ENCODE data around the gene KCNAB2. TPM values are rescaled to one million over a fixed set of nuclear protein-coding genes. Genes with fewer than 3 reads are reported as not detected.

KCNAB2 gene
- total RNA-seq, 1 donor from 2014 or later, result 7.2 TPM

DNA sequence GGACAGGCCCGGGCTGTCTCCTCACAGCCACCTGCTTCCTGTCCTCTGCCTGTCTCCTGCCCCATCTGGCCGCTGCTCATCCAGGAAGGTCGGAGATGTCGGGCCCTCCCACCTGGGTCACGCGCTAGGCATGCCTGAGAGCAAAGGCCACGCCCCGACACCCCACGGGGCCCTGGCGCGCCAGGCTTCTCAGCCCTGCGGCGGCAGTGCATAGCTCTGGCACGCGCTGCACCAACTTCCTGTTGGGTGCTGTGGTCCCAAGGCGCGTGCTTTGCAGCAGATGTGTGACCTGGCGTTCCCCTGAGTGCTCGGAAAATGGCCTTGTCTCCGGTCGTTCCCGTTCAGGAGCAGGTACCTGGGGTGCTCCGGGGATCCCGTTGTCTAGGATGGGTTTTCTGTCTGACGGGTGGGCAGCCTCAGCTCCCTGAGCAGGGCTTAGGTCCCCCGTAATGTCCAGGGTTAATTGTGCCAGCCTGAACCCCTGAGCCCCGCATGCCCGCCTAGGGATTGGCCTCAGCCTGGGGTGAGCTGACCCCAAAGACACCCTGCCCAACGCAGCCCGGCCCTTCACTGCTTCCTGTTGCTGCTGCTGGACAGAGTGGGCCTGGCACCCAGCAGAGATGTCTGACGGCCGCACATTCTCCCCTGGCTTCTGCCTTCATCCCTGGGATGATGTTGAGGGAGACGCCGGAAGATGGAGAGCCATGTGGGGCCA lies 19.4 kb upstream of the KCNAB2 start:
- H3K9me3 Mint-ChIP-seq, result no peaks in the 10 kb centered on the region
- no peak overlapping the region for H3K27ac Mint-ChIP-seq
- H3K36me3 Mint-ChIP-seq, result no peaks in the 10 kb centered on the region
- TF ChIP-seq, protein P1, sequence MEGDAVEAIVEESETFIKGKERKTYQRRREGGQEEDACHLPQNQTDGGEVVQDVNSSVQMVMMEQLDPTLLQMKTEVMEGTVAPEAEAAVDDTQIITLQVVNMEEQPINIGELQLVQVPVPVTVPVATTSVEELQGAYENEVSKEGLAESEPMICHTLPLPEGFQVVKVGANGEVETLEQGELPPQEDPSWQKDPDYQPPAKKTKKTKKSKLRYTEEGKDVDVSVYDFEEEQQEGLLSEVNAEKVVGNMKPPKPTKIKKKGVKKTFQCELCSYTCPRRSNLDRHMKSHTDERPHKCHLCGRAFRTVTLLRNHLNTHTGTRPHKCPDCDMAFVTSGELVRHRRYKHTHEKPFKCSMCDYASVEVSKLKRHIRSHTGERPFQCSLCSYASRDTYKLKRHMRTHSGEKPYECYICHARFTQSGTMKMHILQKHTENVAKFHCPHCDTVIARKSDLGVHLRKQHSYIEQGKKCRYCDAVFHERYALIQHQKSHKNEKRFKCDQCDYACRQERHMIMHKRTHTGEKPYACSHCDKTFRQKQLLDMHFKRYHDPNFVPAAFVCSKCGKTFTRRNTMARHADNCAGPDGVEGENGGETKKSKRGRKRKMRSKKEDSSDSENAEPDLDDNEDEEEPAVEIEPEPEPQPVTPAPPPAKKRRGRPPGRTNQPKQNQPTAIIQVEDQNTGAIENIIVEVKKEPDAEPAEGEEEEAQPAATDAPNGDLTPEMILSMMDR (conservative IDR thresholded peaks at IDR 0.05), result no peak
- peaks cover 18% of the 10 kb centered on the region for H3K27me3 Mint-ChIP-seq
- no peak for DNase-seq (ENCODE audit: extremely low spot score, unreplicated experiment)
- no peaks in the 10 kb centered on the region for H3K4me1 Mint-ChIP-seq (ENCODE audit: unreplicated experiment)
- no peak overlapping the region for H3K4me3 Mint-ChIP-seq

- H3K9me3 Mint-ChIP-seq, result no peaks in the 10 kb centered on the region
- peaks cover 20% of the 10 kb centered on the region for H3K27me3 Mint-ChIP-seq
- no peaks in the 10 kb centered on the region for H3K4me1 Mint-ChIP-seq (ENCODE audit: unreplicated experiment)
- TF ChIP-seq, protein P1 (conservative IDR thresholded peaks at IDR 0.05), result no peak
- H3K36me3 Mint-ChIP-seq, result no peaks in the 10 kb centered on the region
- no peak overlapping the region for H3K27ac Mint-ChIP-seq
- DNase-seq (ENCODE audit: extremely low spot score, unreplicated experiment), result no peak
- no peak overlapping the region for H3K4me3 Mint-ChIP-seq
Measured at GRCh38 chr1:6027591-6027990, 18.1 kb upstream of the KCNAB2 start.

DNA sequence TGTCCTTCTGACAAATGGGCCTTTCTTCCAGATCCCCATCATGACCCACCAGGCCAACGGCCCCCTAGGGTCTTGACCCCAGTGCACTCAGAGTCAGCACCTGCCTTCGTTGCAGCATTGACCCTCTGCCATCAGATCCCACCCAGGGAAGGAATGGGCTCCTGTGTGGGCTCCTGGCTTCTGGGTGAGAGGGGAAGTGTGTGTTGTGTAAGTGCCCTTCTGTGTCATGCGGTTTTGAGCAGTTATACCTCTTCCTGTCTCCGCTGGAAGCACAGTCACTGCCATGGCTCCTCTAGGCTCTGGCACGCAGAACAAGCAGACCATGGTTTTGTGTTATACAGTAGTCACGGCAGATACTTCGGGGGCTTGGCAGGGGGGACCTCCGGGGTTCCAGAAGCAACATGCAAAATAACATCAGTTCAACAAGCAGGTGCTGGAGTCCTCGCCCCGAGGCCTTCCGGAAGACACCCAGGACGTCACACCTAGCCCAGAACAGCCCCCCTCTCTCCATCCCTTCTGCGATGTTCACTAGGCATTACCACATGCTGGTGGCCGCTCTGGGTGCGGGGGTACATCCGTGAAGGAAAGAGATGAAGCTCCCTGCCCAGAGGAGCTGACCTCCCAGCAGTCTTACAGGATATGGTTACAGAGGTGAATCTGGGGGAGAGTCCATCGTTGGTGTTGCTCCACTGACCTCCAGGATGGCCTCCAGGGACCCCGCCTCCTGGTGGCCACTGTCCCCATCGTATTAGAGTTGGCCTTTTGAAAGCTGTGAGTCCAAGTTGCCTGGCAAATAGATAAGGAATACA lies 17.4 kb upstream of the KCNAB2 start:
- TF ChIP-seq, protein P1 (conservative IDR thresholded peaks at IDR 0.05), result no peak
- H3K27me3 Mint-ChIP-seq, result peaks cover 26% of the 10 kb centered on the region
- no peak overlapping the region for H3K27ac Mint-ChIP-seq
- H3K36me3 Mint-ChIP-seq, result no peaks in the 10 kb centered on the region
- DNase-seq (ENCODE audit: extremely low spot score, unreplicated experiment), result no peak
- no peak overlapping the region for H3K4me3 Mint-ChIP-seq
- H3K4me1 Mint-ChIP-seq (ENCODE audit: unreplicated experiment), result no peaks in the 10 kb centered on the region
- no peaks in the 10 kb centered on the region for H3K9me3 Mint-ChIP-seq

DNA sequence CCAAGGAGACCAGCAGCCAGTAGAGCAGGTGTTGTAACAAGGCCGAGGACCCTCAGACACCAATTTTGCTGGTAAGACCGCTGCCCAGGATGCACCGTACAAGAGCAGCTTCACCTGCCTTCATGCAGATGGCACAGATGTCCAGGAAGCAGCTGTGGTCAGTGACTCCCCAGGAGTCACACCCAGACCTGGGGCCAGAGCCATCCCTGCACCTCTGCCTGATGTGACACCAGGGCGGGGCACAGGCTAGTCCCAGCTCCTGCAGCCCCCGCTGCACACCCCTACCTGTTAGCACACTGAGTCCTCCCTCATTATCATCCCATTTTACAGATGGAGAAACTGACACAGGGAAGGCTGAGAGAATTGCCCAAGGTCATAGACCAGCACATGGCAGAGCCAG lies 16.3 kb upstream of the KCNAB2 start:
- Mint-ChIP-seq H3K27ac (no peak overlapping the region), H3K36me3 (no peaks in the 10 kb centered on the region), H3K4me1 (ENCODE audit: unreplicated experiment) (no peaks in the 10 kb centered on the region), H3K9me3 (no peaks in the 10 kb centered on the region), H3K27me3 (peaks cover 29% of the 10 kb centered on the region), H3K4me3 (no peak overlapping the region)
- DNase-seq (ENCODE audit: extremely low spot score, unreplicated experiment), result no peak
- TF ChIP-seq, protein P1 (conservative IDR thresholded peaks at IDR 0.05), result no peak

- peaks cover 31% of the 10 kb centered on the region for H3K27me3 Mint-ChIP-seq
- no peaks in the 10 kb centered on the region for H3K4me1 Mint-ChIP-seq (ENCODE audit: unreplicated experiment)
- TF ChIP-seq, protein P1 (conservative IDR thresholded peaks at IDR 0.05), result no peak
- H3K9me3 Mint-ChIP-seq, result no peaks in the 10 kb centered on the region
- no peak overlapping the region for H3K27ac Mint-ChIP-seq
- no peak for DNase-seq (ENCODE audit: extremely low spot score, unreplicated experiment)
- H3K36me3 Mint-ChIP-seq, result no peaks in the 10 kb centered on the region
- H3K4me3 Mint-ChIP-seq, result no peak overlapping the region
Measured at GRCh38 chr1:6030132-6030531, 15.6 kb upstream of the KCNAB2 start.

Measured in type B pancreatic cell (in vitro differentiated cells).